ENCODE results near the gene CLDN25. TPM values are rescaled to one million over a fixed set of nuclear protein-coding genes. Genes with fewer than 3 reads are reported as not detected.
"Not testable (repeated sequence)": the region's sequence is repeated elsewhere in the genome, so short reads cannot be mapped to it uniquely, and the experiment has no call there.

The CLDN25 gene
- not detected for polyA plus RNA-seq (ENCODE audit: insufficient read length in 3 of 3)

DNA sequence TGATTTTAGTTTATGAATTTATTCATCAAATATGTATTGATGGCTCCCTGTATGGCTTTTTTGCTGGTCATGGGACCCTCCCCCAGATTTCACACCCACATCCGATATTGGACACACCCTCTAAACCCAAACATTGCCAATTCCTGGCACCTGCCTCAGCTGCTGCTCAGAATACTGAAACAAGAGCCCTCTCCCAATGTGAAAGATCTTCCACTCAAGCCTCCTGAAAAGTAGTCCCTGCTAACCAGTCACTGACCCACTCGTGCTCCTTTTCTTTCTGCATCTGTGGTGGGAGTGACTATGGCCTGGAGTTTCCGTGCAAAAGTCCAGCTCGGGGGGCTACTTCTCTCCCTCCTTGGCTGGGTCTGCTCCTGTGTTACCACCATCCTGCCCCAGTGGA lies at the start of gene CLDN25:
CLDN25 (plus strand) TSS at position 301 of the 400 bp plus-strand sequence; CDS start at position 301, 0 bp downstream.
- no peak for DNase-seq (ENCODE audit: low read depth in 3 of 3, low spot score in 2 of 3)

DNA sequence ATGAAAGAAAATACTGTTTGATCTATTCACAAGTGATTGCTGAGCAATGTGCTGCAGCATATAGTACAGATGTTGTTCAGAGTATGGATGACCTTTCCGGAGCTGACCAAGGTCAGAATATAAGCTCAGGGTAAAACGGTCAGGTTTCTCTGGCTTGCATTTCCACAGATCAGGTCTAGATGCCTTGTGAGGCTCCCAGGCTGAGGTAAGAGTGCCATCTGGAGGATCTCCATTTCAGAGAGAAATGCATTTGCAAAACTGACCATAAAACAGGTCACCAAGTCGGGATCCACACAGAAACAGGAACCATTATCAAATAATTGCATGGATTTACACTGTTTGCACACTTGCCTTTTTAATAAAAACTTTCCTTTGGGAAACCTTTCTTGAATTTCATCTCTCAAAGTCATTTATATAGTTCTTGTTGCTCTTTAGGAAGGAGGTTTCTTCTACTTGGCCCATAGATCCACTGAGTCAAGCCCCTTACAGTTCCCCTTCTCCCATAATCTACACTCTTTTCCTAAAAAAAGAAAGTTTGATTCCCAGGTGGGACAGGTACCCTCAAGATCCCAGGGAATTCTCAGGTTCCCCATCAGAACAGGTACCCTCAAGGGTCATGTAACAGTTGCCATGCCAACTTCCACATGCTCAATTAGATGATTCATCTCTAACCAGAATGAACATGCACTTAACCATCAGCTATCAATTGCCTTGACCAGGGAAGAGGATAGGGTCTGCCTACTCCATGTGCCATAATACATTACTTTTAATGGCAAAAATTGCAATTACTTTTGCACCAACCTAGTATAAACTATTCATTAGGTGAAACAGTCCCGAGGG lies 48.5 kb upstream of the CLDN25 start:
- peak in 2 of 3 donors; percentile 37 to 53 for DNase-seq (ENCODE audit: low read depth in 3 of 3, low spot score in 2 of 3)

DNA sequence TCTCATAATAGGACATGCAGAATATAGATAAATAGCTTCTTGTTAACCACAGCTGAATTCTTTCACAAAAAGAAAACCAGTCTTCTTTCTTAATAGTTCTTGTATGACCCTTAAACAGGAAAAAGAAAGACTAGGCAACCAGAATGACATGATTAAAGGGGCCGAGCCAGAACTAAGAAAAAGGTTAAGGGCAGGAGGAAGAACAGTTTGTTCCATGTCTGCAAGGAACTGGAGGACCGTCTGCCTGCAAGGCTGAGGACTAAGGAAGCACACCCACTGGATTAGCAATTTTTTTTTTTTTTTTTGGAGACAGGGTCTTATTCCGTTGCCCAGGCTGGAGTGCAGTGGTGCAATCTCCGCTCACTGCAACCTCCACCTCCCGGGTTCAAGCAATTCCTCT lies 47.5 kb upstream of the CLDN25 start:
- DNase-seq (ENCODE audit: low read depth in 3 of 3, low spot score in 2 of 3) = no peak

DNA sequence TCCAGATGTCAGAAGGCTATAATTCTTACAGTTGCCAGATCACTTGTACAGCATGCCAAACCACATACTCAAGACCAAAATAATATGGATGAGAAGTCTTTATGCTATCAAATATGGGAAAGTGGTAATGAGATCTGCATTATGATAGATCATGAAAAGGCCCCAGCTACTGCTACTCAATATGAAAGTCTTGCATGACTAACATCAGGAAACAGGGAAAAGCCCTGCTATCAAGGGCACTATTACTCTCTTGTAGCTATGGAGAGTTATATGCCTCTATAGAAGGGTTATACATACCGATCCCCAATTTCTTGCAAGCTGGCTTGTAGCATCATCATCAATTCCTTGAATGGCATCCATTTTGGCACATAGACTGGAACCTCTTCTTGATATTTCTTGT lies 43.3 kb upstream of the CLDN25 start:
- no peak for DNase-seq (ENCODE audit: low read depth in 3 of 3, low spot score in 2 of 3)

DNA sequence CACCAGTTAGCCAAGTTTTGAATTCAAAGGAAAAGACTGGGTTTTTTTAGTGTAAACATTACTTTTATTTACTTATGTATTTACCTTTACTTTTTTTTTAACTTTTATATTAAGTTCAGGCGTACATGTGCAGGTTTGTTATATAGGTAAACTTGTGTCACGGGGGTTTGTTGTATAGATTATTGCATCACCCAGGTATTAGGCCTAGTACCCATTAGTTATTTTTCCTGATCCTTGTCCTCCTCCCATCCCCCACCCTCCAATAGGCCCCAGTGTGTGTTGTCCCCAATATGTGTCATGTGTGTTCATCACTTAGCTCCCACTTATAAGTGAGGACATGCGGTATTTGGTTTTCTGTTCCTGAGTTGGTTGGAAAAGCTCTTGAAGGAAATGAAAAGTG lies 26.7 kb upstream of the CLDN25 start:
- no peak for DNase-seq (ENCODE audit: low read depth in 3 of 3, low spot score in 2 of 3)

DNA sequence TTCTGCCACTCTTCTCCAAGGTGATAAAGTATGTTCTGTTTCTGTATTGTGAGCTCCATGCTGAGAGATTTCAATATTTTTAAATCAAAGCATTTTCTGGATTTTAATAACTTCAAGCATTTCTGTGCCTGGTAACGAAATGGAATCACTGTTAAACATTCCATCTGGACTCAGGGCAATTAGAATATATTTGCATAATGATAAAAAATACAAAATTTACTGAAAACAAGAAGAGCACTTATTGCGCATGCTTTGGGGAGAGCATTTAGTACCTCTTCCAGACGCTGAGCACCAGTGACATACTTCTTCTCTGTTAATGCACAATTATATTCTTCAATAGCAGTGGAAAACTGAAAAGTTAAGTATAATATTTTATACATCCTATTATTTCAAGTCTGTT lies 19.4 kb upstream of the CLDN25 start:
- no peak for DNase-seq (ENCODE audit: low read depth in 3 of 3, low spot score in 2 of 3)

DNA sequence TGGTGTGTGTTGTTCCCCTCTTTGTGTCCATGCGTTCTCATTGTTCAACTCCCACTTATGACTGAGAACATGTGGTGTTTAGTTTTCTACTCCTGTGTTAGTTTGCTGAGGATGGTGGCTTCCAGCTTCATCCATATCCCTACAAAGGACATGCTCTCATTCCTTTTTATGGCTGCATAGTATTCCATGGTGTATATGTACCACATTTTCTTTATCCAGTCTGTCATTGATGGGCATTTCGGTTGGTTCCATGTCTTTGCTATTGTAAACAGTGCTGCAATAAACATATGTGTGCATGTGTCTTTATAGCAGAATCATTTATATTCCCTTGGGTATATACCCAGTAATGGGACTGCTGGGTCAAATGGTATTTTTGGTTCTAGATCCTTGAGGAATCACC lies 16.6 kb upstream of the CLDN25 start:
- DNase-seq (ENCODE audit: low read depth in 3 of 3, low spot score in 2 of 3) = not testable (repeated sequence)

DNA sequence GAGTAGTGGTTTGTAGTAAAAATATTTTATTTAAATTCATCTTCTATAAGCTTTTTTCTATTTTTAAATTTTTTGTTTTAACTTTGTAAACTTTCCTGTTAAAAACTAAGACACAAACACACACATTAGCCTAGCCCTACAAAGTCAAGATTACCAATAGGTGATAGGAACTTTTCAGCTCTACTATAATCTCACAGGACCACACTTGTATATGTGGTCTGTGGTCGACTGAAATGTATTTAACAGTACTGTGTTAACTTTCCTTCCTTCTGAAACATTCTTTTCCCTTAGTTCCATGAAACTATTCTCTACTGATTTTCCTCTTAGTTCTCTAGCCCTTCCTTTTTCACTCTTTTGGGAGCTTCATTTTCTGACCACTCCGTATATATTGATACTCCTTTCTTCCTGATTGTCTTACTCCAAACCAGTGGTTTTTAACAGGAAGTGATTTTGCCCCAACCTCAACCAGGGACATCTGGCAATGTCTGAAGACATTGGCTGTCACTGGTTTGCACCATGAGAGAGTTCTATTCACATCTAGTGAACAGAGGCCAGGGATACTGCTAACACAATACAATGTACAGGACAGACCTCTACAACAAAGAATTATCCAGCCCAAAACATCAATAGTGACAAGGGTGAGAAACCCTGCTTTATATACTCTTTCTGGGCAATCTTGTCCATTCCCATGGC lies 14.9 kb upstream of the CLDN25 start:
- no peak for DNase-seq (ENCODE audit: low read depth in 3 of 3, low spot score in 2 of 3)

DNA sequence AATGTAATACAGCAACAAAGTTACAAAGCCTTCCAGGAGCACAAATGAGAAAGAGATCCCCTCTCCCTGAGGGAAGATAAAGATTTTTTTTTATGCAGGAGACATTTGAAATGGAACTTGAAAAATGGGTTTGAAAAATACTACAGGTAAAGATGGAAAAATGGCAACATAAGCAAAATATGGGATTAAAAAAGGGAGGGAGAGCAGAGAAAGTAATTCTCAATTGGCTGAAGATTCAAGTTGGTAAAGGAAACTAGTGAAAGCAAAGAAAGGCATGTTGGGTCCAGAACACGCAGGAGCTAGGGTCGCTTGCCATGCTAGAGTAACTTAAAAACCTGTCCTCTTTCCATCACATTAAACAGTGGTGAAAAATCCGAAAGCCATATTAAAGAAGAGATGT lies 7.6 kb upstream of the CLDN25 start:
- no peak for DNase-seq (ENCODE audit: low read depth in 3 of 3, low spot score in 2 of 3)

DNA sequence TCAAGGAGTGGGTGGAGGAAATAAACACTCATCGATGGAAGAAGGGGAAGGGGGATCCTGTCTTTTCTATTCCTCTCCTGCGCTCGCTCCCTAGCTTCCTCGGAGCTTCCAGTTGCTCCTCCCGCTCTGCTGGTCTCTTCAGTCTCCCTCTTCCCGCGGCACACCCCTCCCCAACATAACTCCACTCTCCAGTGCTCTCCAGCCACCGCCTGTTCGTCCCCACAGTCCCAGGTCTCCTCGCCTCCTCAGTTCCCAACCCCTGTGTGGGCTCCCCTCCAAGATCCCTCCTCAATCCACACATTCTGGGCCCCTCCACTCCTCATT lies 6.5 kb upstream of the CLDN25 start:
- peak in 1 of 3 donors; percentile 44 for DNase-seq (ENCODE audit: low read depth in 3 of 3, low spot score in 2 of 3)

DNA sequence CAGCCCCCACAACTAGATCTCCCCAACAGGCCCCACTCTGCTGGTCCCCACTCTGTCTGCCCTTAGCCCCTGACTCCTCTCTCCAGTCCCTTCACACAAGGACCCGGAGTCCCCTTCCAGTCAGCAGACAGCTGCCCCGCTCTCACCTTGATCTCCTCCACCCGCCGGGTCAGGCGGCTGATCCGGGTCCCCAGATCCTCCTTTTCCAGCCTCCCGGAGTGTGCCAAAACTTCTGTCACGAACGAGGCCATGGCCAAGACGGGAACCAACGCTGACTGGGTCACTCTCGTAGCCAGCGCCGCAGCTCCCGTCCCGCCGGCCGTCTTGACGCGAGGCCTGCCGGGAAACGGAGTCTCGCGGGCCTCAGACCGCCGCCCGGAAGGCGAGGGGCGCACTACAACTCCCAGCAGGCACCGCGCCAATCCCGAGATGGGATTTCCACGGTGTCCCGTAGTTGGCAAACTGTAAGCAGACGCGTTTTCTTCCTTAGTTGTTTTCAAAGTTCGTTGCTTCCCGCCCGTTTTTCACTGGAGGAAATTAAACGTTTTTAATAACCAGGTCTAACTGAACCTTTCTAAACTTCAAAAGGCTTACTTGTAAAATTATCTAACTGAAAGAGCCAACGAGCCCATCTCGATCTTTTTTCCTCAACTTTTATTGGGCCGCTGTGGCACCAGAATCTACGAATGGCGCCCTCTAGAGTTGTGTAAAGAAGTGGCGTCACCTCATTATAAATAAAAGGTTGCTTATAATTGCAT lies 6.0 kb upstream of the CLDN25 start, which contains the start of gene ZW10:
ZW10 (minus strand) TSS at position 277 of the 758 bp plus-strand sequence; CDS start at position 251, 26 bp downstream.
- DNase-seq (ENCODE audit: low read depth in 3 of 3, low spot score in 2 of 3) = peak; percentile 94 to 95 (median 95)

DNA sequence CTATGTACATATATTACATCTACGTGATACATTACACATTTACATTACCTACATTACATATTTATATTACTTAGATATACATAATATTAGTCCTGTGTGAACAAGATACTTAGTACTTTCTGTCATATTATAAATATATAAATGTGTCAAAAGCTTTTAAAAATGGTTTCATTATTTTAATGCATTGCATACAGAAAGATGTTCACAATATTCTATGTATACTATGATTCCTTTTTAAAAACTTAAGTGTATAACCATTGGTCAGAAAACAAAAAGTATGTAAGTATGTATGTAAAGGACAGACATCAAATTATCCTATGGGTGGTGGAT lies 5.5 kb upstream of the CLDN25 start:
- no peak for DNase-seq (ENCODE audit: low read depth in 3 of 3, low spot score in 2 of 3)

DNA sequence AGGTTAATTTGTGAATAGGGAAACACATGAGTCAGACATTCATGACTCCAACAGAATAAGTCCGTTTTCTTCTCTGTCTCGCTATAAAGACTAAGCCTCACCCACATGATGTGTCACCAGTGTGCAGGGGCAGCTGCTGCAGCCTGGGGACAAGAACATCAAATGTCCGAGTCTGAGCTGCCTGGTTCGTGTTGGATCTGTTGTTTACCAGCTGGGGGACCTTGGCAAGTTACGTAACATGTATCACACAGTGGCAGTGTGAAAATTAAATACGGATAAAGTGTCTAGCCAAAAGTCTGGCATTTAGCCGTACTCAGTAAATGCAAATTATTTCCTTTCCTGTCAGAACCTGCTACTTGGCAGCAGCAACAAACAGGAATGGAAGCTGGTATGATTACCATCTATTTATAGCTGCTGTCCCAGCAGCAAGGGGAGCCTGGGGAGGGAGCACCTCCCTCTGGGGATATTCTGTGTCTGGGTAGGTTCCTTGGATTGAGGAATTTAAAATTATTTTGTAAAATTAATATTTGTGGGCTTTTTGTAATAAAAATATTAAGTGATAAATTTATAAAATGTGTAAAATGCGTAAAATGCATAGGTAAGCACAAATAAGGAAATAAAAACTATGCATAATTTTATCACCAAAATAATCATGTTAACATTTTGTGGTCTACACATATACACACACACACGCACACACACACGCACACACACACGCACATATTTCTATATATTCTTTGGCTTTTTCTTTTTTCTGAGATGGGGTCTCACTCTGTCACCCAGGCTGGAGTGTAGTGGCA lies 1.3 kb upstream of the CLDN25 start:
- no peak for DNase-seq (ENCODE audit: low read depth in 3 of 3, low spot score in 2 of 3)

DNA sequence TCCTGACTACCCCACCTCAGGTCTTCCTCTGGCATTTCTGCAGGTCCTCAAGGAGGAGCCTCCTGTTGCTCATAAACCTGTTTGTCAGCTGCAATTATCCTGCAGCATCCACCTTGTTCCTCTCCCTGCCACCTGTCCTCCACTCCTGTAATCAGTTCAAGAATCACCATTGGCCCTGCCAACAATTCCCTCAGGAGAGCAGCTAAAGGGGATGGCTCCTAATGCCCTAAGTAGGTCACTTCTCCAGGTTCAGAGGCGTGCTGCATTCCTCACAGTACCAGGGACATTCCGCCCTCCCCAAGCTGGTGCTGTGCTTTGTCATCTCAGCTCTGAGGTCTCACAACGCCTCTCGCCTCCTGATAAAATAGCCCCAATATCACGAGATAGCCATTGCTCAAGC lies 2.1 kb downstream of the CLDN25 start:
- DNase-seq (ENCODE audit: low read depth in 3 of 3, low spot score in 2 of 3) = no peak

DNA sequence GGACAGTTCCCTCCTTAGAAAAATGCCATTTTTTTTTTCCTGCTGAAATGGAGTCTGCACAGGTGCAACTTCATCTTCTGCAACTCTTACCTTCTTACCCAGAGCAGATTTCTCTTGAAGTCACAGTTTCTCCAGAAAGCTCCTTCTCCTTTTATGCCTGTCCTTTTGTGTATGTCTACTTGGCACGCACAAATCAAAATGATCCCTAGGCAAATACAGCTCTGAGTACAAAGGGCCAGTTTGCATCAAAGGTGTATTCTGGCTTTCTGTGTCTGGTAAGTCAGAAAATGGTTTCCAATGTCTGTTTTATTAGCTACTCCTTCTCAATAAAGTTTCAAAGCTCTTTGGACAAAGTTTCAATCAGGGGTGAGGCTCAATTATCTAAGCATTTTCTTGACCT lies 2.5 kb downstream of the CLDN25 start:
- no peak for DNase-seq (ENCODE audit: low read depth in 3 of 3, low spot score in 2 of 3)

DNA sequence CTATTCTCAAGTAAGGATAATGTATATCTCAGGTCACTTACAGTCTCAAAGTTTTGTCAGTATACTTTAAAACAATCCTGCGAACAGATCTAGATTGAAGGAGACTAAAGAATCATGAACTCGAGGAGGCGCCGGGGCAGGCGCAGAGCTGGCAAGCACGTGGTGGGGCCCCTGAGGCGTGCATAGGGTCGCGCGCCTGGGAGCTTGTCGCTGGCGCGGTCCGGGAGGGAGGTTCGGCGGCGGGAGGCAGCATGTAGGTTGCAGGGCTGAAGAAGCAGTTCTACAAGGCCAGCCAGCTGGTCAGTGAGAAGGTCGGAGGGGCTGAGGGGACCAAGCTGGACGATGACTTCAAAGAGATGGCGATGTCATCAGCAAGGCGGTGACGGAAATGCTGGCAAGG lies 9.4 kb downstream of the CLDN25 start:
- DNase-seq (ENCODE audit: low read depth in 3 of 3, low spot score in 2 of 3) = not testable (repeated sequence)

DNA sequence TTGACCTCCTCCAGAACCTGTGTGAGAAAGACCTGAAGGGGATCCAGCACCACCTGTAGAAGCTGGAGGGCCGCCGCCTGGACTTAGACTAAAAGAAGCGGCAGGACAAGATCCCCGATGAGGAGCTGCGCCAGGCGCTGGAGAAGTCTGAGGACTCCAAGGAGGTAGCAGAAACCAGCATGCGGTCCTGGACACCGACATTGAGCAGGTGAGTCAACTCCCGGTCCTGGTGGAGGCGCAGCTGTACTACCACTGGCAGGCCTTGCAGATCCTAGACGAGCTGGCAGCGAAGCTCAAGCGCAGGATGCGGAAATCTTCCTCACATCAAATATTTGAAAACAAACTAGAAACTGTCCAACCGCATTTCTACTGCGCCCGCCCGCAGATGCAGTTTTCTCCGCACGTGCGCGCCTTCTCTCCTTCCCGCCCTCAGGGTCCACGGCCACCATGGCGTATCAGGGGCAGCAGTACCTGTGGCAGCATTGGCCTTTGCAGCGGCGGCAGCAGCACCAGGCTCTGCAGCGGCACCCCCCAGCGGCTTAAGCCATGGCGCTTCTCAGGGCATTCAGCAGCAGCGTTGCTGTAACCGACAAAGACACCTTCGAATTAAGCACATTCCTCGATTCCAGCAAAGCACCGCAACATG lies 10.2 kb downstream of the CLDN25 start:
- no peak for DNase-seq (ENCODE audit: low read depth in 3 of 3, low spot score in 2 of 3)

DNA sequence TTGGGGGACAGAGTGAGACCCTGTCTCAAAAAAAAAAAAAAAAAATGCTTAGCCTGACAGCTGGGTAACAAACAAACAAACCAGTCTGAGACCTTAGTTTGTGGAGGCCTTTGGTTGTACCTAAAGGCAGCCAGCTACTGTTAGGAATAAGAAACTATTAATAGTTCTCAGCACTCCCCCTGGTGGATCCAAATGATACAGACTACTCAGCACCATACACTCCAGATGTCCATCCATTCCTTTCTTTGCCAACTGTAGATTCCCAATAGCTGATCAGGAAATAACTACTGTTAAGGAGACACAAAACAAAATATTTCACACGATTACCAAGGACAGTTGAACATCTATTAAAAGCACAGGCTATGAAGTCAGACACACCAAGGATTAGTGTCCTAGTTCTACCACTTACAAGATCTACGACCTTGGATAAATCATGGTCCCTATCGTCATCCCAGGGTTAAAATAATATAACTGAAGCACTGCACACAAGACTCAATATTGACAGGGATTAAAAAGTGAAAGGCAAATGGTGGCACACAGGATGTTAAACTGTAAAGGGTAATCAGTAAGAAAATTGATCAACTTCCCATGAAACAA lies 17.2 kb downstream of the CLDN25 start:
- DNase-seq (ENCODE audit: low read depth in 3 of 3, low spot score in 2 of 3) = no peak

DNA sequence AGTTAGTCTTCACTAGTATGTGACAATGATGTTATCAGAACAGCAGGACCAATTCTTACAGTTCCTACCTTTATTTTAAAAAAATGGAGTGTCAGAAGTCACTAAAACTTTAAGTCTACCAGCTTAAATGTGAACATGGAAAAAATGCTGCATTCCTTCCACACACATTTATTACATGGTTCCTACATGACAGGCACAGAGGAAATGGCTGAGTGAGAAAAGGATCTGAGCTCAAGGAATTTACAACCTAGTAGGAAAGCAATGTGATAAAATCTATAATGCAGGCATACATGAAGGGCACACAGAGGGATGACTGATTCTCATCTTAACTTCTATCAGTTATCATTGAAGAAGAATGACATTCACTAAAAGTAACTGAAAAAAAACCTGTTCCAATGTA lies 23.0 kb downstream of the CLDN25 start:
- DNase-seq (ENCODE audit: low read depth in 3 of 3, low spot score in 2 of 3) = no peak

DNA sequence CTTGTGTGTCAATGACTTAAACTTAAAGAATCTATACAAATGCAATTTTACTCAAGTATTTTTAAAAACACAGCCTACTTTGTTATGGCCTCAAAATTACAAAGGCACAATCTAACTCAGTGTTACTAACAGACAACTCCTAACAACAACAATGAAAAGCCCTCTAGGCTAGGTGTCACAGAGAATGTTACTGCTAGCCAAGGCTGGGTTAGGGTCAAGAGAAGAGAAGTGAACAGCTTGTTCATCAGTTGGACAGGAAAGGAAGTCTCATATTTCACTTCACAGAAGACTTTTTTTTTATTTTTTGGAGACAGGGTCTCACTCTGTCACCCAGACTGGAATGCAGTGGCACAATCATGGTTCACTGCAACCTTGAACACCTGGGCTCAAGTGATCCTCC lies 26.0 kb downstream of the CLDN25 start:
- no peak for DNase-seq (ENCODE audit: low read depth in 3 of 3, low spot score in 2 of 3)

All from right renal cortex interstitium (tissue), 3 donors.